HFFc6 (cell line): Measurements from ENCODE around the gene PDGFRB. TPM values are rescaled to one million over a fixed set of nuclear protein-coding genes. Genes with fewer than 3 reads are reported as not detected.
A peak's percentile ranks its signal among the peaks of the same experiment; 100 is the strongest.

Experiments used
- DNase-seq: peaks from one replicate; pipeline ENCODE4 v3.0.0-alpha.2; 2018
- H3K27ac Mint-ChIP-seq: 2 replicates; pipeline ENCODE4 v1.8.0; 2020; ENCODE audit warnings: mild to moderate bottlenecking, mixed read lengths
- H3K27me3 Mint-ChIP-seq: 2 replicates; pipeline ENCODE4 v1.8.0; 2021; ENCODE audit warnings: mild to moderate bottlenecking, moderate library complexity, mixed read lengths; ENCODE audit not compliant: insufficient read depth
- H3K36me3 Mint-ChIP-seq: 2 replicates; pipeline ENCODE4 v1.8.0; 2021; ENCODE audit warnings: low read depth, mixed read lengths
- H3K4me1 Mint-ChIP-seq: 2 replicates; pipeline ENCODE4 v1.8.0; 2020; ENCODE audit warnings: low read depth, mixed read lengths
- H3K4me3 Mint-ChIP-seq: 2 replicates; pipeline ENCODE4 v1.8.0; 2020; ENCODE audit warnings: mild to moderate bottlenecking, moderate library complexity, mixed read lengths
- H3K9me3 Mint-ChIP-seq: 2 replicates; pipeline ENCODE4 v1.8.0; 2020; ENCODE audit warnings: mild to moderate bottlenecking, mixed read lengths
- total RNA-seq, 6 experiments: library from RNA; stranded (reverse); fragmentation: NEBNext Ultra II Directional; extraction: Animal tissue kit (Norgen Biotek cat#: 25700); gene quantifications; 2 replicates in 1 of 6; 3 replicates in 5 of 6; pipeline ENCODE4 v1.2.3, GENCODE V29; 2021
- TF ChIP-seq, protein P1 (sequence below): fragments of 200-600 bp; sonication (generic); IDR thresholded peaks from 2 replicates; pipeline ENCODE4 v1.5.0; 2021; ENCODE audit warnings: antibody characterized with exemption, mild to moderate bottlenecking

PDGFRB gene
- total RNA-seq, 6 experiments from 2014 or later = 137 to 208 (median 180) TPM

DNA sequence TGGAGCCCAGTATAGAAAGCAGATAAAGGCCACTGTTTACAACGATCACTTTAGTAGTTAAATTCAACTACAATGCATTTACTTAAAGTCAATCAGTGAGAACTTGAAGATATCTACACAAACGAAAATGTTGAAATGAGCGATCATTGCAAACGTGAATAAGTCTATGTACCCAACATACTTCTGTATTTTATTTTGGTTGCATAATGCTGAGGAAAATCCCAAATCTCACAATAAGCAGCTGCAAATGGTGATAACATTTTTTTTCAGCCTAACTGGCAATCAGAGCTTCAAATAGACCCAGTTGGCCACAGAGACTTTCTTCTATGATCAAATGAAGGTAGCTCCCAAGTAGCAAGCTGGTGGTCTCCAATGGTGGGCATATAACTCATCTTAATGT, 32.1 kb downstream of the PDGFRB start:
- Mint-ChIP-seq H3K9me3 (no peaks in the 10 kb centered on the region), H3K27ac (no peak overlapping the region), H3K4me3 (no peak overlapping the region), H3K36me3 (peaks cover 38% of the 10 kb centered on the region), H3K27me3 (peaks cover 7% of the 10 kb centered on the region), H3K4me1 (peaks cover 9% of the 10 kb centered on the region)
- TF ChIP-seq, protein P1, sequence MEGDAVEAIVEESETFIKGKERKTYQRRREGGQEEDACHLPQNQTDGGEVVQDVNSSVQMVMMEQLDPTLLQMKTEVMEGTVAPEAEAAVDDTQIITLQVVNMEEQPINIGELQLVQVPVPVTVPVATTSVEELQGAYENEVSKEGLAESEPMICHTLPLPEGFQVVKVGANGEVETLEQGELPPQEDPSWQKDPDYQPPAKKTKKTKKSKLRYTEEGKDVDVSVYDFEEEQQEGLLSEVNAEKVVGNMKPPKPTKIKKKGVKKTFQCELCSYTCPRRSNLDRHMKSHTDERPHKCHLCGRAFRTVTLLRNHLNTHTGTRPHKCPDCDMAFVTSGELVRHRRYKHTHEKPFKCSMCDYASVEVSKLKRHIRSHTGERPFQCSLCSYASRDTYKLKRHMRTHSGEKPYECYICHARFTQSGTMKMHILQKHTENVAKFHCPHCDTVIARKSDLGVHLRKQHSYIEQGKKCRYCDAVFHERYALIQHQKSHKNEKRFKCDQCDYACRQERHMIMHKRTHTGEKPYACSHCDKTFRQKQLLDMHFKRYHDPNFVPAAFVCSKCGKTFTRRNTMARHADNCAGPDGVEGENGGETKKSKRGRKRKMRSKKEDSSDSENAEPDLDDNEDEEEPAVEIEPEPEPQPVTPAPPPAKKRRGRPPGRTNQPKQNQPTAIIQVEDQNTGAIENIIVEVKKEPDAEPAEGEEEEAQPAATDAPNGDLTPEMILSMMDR = no peak
- no peak for DNase-seq

DNA sequence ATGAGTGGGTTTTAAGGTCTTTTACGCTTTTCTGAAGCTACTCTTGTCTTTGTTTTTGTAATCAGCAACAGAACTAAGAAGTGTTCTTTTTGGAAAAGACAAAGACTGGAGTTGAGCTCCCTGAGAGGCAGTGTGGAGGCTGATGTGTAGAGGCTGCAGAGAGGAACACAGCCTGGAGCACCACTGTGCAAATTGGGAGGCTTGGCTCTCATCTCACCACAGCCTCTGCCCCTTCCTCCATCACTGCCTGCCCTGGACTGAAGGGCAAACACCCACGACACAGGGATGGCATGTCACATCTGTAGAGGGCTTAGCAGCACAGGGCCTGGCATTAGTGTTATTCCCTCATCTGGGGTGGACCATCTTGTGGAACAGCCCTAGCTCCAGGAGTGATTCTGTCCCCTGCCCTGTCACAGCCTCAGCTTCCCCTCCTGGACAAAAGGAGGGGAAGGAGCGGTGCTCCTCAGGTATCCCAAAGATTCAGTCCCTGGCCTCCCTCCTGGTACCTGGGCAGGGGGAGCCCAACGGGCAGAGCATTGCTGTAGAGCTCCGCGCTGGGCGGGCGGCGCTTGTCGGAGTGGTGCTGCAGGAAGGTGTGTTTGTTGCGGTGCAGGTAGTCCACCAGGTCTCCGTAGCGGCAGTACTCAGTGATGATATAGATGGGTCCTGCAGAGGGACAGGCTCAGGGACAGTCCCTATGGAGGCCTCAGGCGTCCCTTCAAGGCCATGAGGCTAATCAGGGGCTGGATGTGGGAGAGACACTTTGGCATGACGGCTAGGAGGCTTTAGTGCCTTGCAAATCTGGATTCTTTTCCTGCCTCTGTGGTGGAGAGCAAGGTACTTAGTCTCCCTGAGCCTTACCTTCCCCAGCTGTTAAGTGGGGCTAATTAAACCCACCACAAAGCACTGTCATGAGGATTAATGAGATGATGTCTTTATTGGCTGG, 32.8 kb downstream of the PDGFRB start:
- H3K36me3 Mint-ChIP-seq = peaks cover 31% of the 10 kb centered on the region
- H3K4me1 Mint-ChIP-seq = peaks cover 7% of the 10 kb centered on the region
- no peaks in the 10 kb centered on the region for H3K9me3 Mint-ChIP-seq
- H3K27me3 Mint-ChIP-seq = peaks cover 12% of the 10 kb centered on the region
- no peak overlapping the region for H3K4me3 Mint-ChIP-seq
- TF ChIP-seq, protein P1 = no peak
- DNase-seq = no peak
- no peak overlapping the region; the same call in 1 of the 2 replicates for H3K27ac Mint-ChIP-seq

DNA sequence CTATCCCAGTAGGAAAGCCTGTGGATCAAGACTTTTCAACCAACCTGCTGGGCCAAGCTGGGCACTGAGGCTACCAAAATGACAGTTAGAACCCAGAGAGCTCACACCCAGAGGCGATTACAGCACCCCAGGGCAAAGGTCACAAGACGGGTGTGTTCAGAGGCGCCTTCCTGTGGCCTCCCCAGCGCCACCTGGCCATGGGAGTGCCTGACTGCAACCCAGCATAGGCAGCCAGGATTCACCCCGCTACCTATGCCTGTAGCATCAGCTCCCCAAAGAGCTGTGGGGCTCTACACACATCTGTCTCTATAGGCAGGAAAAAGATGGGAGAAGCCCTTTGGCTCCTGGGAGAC, 33.5 kb downstream of the PDGFRB start:
- no peak overlapping the region for H3K4me3 Mint-ChIP-seq
- H3K4me1 Mint-ChIP-seq = peaks cover 12% of the 10 kb centered on the region
- TF ChIP-seq, protein P1 = peak; percentile 58
- peaks cover 29% of the 10 kb centered on the region for H3K36me3 Mint-ChIP-seq
- H3K27me3 Mint-ChIP-seq = peaks cover 12% of the 10 kb centered on the region
- H3K27ac Mint-ChIP-seq = peak overlapping the region; percentile 69
- H3K9me3 Mint-ChIP-seq = no peaks in the 10 kb centered on the region
- DNase-seq = no peak

DNA sequence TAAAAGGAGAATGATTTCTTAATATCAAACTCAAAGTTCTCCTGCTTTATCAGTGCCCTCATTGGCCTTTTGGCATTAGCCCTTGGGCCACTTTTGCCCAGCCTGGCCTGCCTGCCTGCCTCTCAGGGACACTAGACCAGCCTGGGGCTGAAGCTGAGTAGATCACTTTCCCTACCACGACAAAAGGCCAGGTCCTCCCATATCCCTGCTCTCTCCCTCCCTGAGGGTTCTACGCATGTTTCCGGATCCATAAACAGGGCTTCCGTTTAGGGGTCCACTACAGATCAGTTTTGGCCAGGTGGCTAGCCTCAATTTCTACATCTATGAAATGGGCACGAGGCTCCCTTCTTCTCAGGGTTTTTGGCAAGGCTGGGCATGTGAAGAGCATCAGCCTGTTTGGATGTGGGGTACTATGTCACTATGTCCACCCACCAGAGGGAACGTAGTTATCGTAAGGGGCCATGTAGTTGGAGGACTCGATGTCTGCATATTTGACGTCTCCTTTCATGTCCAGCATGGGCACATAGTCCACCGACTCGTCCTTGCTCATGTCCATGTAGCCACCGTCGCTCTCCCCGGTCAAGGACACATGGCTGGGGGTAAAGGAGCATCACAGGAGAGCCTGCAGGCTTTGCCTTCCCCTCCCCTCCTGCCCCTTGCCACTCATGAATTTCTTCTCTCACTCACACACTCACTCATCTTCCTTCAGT, 34.0 kb downstream of the PDGFRB start:
- Mint-ChIP-seq H3K36me3 (peaks cover 29% of the 10 kb centered on the region), H3K4me1 (peaks cover 17% of the 10 kb centered on the region), H3K4me3 (no peak overlapping the region; the same call in 1 of the 2 replicates), H3K27me3 (peaks cover 12% of the 10 kb centered on the region), H3K27ac (peak overlapping the region; percentile 69), H3K9me3 (no peaks in the 10 kb centered on the region)
- no peak for DNase-seq
- TF ChIP-seq, protein P1 = no peak

DNA sequence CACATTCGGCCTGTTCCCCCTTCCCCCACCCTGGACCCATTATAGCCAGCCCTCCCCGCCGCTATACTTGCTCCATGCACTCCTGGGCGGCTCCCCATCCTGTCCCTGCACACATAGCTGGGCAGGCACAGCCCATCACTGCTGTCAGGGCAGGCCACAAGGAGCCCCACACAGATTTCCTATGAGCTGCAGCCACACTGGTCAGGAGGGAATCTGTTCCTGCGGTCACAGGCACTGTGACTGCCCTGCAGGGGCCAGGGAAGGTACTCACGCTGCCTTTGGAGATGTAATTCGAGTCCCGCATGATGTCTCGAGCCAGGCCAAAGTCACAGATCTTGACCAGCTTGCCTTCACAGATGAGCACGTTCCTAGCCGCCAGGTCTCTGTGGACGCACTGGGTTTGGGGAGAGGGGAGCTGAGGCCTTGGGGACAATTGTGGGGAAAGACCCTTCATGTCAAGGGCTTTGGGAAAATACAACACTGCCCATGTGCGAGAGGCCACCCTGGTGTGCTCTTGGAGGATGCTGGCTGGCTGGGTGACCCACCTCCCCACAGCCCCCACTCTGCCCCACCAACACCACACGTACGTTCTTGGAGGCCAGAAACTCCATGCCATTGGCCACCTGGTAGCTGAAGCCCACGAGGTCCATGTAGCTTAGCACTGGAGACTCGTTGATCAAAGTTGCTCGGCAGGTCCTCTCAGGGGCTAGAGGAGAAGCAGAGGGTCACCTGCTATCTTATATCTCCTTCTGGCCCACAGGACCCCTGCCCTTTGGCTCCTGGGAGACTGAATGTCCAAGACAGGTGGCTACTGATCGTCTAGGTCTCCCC, 34.8 kb downstream of the PDGFRB start:
- H3K36me3 Mint-ChIP-seq = peaks cover 22% of the 10 kb centered on the region
- no peaks in the 10 kb centered on the region for H3K9me3 Mint-ChIP-seq
- H3K27ac Mint-ChIP-seq = peak overlapping the region; percentile 48; the same call in 1 of the 2 replicates

More for the DNA sequence above, 34.8 kb downstream of the PDGFRB start:
- H3K4me3 Mint-ChIP-seq = no peak overlapping the region
- H3K4me1 Mint-ChIP-seq = peaks cover 17% of the 10 kb centered on the region
- no peak for DNase-seq
- H3K27me3 Mint-ChIP-seq = peaks cover 10% of the 10 kb centered on the region
- TF ChIP-seq, protein P1 = no peak
